ENCODE data around the gene PLCB4.

PLCB4 gene

DNA sequence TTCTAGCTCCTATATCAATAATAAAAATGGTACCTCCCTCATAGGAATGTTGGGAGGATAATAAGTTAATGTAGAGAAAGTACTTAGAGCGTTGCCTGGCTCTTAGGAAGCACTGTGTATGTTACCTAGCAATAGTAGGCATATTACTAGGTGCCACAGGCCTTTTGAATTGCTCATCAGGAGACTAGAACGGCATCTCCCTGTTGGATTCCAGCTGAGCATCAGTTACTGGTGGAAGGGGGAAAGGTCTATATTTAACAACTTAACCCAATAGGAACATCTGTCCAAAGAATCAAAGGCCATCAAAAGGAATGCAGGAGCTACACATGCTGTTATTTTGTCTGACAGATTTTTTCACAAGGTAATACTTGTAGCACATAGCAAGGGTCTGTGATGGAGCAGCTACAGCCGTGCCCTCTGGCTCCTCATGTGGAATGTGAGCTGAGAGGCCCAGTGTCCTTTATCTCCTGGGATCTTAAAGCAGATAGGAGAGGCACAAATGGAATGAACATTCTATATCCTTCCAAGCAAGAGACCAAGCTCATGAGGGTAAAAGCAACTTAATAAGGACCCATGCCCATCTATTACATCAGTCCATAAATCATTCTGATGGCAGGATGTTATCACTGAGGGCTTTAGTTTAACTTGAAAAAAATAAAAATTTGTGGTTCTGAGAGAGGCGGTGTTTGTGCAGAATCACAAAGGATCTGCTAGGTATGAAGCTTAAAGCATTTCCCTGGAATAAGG is 260.6 kb downstream of the PLCB4 start:
- no peak for DNase-seq (ENCODE audit: low read depth in 1 of 2, low spot score in 1 of 2)
- in situ Hi-C loops (cut with HindIII; ENCODE audit: low pct_unique_long_range_greater_than_20kb, low sequenced_read_pairs): no loop called here
- no peak for TF ChIP-seq JUND (IDR thresholded peaks at IDR 0.05; ENCODE audit: low read depth)

DNA sequence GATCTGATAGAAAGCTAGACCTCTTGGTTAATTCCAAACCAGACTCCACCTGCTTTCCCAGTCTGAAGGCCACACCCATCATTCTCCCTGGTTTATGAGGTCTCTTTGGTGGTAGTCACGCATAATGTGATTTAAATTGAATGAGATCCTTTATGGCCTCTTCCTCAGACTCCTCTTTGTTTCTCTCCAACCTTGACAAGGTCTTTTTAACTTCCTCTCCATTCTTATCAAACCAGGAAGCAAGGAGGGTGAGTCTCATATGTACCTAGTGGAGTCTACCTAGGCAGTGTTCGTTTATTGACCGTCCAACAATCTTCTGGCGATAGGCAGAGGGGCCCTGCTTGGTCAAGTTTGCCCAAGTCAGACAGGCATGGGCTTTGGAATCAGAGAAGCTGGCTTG is 261.3 kb downstream of the PLCB4 start:
- no peak for TF ChIP-seq JUND (IDR thresholded peaks at IDR 0.05; ENCODE audit: low read depth)
- in situ Hi-C loops (cut with HindIII; ENCODE audit: low pct_unique_long_range_greater_than_20kb, low sequenced_read_pairs): no loop called here

DNA sequence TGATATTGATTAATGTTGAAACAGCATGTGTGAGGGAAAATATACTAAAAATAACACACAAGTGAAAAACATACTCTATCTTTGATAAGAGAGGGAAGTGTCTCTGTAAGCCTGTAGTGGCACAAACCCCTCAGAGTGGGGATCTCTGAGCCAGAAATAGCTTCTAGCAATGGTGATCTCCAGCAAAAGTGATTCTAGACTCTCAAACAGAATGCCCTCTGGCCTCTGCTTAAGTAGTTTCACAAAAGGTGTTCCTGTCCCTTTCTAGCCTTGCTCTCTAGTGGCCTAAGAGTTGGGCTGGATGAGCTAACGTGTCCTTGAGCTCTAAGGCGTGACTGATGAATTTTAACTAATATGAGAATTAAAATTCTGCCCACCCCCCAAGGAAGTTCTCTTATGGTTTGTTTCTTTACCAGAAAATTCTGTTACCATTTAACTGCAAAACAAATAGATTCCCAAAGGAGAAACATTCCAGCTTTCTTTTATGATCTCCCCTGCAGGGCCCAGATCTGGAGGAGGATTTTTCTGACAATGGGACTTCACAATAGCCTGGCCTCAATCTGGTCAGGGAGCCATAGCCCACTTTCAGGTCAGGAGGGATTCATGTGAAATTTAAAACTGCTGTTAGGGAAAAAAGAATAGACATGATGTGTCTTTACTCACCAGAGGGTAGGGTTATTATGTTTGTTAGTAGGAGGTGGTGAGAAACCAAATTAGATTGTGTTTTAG is 263.0 kb downstream of the PLCB4 start:
- no peak for DNase-seq (ENCODE audit: low read depth in 1 of 2, low spot score in 1 of 2)
- no peak for TF ChIP-seq JUND (IDR thresholded peaks at IDR 0.05; ENCODE audit: low read depth)
- in situ Hi-C loops (cut with HindIII; ENCODE audit: low pct_unique_long_range_greater_than_20kb, low sequenced_read_pairs): no loop called here

More for the DNA sequence above, 261.3 kb downstream of the PLCB4 start:
- no peak for DNase-seq (ENCODE audit: low read depth in 1 of 2, low spot score in 1 of 2)

- TF ChIP-seq JUND (IDR thresholded peaks at IDR 0.05; ENCODE audit: low read depth): no peak
- no peak for DNase-seq (ENCODE audit: low read depth in 1 of 2, low spot score in 1 of 2)
- in situ Hi-C loops (cut with HindIII; ENCODE audit: low pct_unique_long_range_greater_than_20kb, low sequenced_read_pairs): no loop called here
Measured at GRCh38 chr20:9332791-9333479, 264.0 kb downstream of the PLCB4 start.

DNA sequence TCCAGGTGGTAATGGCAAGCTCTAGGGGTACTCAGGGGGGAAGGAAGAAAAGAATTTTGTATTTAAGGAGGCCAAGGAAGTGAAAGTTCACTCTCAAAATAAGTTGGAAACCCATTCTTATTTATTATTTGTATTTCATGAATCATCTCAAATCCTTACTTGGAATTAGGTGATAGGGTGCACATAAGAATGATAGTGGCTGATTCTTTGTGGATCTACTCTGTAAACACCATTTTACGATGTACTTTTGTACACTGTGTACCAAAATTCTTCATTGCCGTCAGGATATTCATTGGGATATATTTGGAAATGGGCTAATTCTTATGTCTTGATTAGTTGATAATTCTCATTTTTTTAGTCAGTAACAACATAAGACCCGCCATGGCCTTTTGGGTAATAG is 266.0 kb downstream of the PLCB4 start:
- no peak for DNase-seq (ENCODE audit: low read depth in 1 of 2, low spot score in 1 of 2)
- in situ Hi-C loops (cut with HindIII; ENCODE audit: low pct_unique_long_range_greater_than_20kb, low sequenced_read_pairs): no loop called here
- no peak for TF ChIP-seq JUND (IDR thresholded peaks at IDR 0.05; ENCODE audit: low read depth)

GRCh38 chr20:9338101-9338500 is 269.2 kb downstream of the PLCB4 start:
- in situ Hi-C loops (cut with HindIII; ENCODE audit: low pct_unique_long_range_greater_than_20kb, low sequenced_read_pairs): no loop called here
- no peak for DNase-seq (ENCODE audit: low read depth in 1 of 2, low spot score in 1 of 2)
- no peak for TF ChIP-seq JUND (IDR thresholded peaks at IDR 0.05; ENCODE audit: low read depth)

DNA sequence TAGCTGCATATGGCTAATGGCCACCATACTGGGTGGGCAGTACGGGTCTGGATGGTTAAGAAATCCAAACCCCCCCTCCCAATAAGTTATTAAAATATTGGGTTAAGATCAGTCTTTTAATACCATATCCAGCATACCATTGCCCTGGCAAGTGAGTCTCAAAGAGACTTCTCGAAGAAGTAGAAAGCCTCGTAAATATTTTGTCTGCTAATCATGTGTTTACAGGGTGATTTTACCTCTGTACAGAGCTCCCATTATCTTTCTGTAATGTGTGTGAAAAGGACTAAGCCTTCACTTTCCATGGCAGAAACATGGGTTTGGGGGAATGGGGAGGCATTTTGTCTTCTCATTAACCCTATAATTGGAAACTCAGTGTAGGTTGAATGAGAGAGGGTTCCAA is 270.8 kb downstream of the PLCB4 start:
- no peak for TF ChIP-seq JUND (IDR thresholded peaks at IDR 0.05; ENCODE audit: low read depth)
- in situ Hi-C loops (cut with HindIII; ENCODE audit: low pct_unique_long_range_greater_than_20kb, low sequenced_read_pairs): no loop called here
- DNase-seq (ENCODE audit: low read depth in 1 of 2, low spot score in 1 of 2): no peak

DNA sequence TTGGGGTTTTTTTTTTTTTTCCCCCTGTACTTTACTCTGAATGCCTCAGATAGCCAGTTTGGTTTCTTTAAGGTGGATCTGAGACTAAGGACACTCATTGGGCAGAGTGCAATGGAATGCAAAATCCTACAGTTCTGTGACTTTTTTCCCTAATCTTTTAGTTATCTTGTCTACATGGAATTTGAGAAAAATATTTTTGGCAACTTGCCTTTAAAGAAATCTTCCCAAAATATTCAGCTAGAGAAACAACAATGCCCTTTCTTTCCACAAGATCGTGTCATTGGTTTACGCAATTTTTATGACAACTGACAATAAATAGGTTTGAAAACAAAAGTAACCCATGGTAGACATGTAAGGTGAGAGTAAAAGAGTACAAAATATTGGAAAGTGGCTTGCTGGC is 273.8 kb downstream of the PLCB4 start:
- DNase-seq (ENCODE audit: low read depth in 1 of 2, low spot score in 1 of 2): no peak
- in situ Hi-C loops (cut with HindIII; ENCODE audit: low pct_unique_long_range_greater_than_20kb, low sequenced_read_pairs): no loop called here
- TF ChIP-seq JUND (IDR thresholded peaks at IDR 0.05; ENCODE audit: low read depth): no peak

DNA sequence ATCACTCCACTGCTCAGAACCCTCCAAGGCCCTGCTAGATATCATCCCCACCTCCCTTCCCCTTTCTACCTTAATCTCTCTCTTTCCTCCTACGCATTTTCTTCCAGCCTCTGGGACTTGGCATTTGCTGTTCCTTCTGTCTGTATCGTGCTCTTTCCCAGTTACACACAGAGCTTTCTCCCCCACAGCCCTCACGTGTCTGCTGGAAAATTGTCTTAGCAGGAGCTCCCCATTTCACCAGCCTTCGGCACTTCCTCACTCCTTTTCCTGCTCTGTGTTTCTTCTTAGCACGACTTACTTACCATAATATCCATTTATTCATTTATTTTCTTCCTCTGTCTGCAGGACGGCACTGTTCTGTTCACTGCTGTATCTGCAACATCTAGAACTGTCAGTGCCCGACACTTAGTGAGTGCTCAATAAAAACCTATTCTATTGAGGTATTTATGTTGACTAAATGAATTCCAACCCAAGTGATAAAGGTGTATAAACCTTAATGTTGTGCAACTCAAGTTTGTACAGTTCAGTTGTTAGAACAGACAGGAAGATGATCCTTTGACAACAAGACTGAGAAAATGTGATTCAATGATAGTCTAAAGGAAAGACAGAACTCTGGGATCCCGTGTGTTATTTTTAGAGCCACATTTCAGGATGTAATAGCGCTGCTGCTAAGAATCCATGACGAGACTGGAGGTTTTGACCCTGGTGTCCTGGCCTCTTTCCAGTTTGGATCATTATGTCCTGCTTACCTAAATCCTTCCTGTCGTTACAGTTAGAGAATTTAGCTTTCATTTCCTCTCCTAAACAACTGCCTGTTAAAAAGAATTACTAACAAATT is 275.4 kb downstream of the PLCB4 start:
- peak in 1 of 2 experiments; percentile 26 for DNase-seq (ENCODE audit: low read depth in 1 of 2, low spot score in 1 of 2)
- in situ Hi-C loops (cut with HindIII; ENCODE audit: low pct_unique_long_range_greater_than_20kb, low sequenced_read_pairs): no loop called here

DNA sequence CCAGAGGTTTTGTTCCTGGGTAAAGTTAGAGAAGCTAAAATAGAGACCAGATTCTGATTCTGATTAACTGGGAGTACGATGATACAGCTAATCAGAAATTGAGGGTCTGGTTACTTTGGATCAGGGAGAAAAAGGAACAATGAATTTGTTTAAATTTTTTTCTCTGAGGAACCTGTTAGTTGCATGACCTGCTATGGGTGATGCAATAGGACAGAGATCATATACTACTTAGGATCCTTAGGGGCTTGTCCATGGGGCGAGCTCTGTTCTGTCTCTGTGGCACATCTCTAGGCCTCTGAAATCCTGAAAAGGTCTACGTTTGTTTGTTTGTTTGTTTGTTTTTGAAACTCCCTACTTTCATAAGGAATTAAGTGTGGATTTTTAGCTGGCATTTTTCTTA is 279.4 kb downstream of the PLCB4 start:
- TF ChIP-seq JUND (IDR thresholded peaks at IDR 0.05; ENCODE audit: low read depth): no peak
- in situ Hi-C loops (cut with HindIII; ENCODE audit: low pct_unique_long_range_greater_than_20kb, low sequenced_read_pairs): no loop called here
- no peak for DNase-seq (ENCODE audit: low read depth in 1 of 2, low spot score in 1 of 2)

More for the DNA sequence above, 275.4 kb downstream of the PLCB4 start:
- no peak for TF ChIP-seq JUND (IDR thresholded peaks at IDR 0.05; ENCODE audit: low read depth)

DNA sequence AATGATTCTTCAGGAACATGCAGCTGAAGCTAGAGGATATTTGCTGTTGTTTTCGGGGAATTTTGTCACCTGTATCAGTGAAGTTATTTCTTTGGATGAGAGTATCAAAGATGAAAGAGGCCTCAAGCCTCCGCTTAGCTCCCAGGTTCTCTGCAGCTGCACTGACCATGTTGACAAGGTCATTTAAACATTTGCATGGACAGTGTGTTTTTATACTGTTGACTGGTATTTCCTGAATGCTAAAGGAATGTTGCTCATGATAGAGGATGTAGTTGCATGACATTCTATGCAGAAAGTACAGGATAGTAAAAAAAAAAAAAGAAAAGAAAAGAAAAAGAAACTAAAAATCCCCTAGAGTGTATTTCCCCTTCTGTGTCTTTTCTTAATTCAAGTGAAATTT is 279.9 kb downstream of the PLCB4 start:
- in situ Hi-C loops (cut with HindIII; ENCODE audit: low pct_unique_long_range_greater_than_20kb, low sequenced_read_pairs): no loop called here
- no peak for TF ChIP-seq JUND (IDR thresholded peaks at IDR 0.05; ENCODE audit: low read depth)
- DNase-seq (ENCODE audit: low read depth in 1 of 2, low spot score in 1 of 2): no peak

DNA sequence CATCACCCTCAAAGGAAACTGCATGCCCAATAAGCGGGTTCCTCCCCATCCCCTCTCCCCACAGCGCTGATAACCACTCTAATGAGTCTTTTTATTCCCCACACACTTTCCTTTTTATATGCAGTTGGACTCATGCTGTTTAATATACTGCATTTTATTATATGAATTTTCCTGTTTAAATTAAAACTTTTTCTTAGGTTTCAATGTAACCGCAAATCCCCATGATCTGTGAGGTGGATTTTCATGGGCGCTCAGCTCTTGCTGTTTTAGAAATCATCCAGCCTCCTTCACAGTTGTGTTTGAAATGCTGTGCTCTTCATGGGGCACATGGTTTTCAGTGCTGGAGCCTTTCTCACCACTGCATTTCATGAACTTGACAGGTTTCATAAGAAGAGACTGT is 280.4 kb downstream of the PLCB4 start:
- TF ChIP-seq JUND (IDR thresholded peaks at IDR 0.05; ENCODE audit: low read depth): no peak
- DNase-seq (ENCODE audit: low read depth in 1 of 2, low spot score in 1 of 2): no peak
- in situ Hi-C loops (cut with HindIII; ENCODE audit: low pct_unique_long_range_greater_than_20kb, low sequenced_read_pairs): no loop called here
